GM12874 (cell line): ENCODE measurements around the gene SHB.

Experiments used
- TF ChIP-seq, protein P1 (sequence below): IDR thresholded peaks from 2 replicates; pipeline ENCODE4 v1.5.1; 2011; ENCODE audit warnings: low read depth, mild to moderate bottlenecking, control low read depth, low read length, moderate library complexity; ENCODE audit not compliant: insufficient read depth

Gene SHB

GRCh38 chr9:38043931-38044623 is 24.9 kb downstream of the SHB start:
- TF ChIP-seq, protein P1, sequence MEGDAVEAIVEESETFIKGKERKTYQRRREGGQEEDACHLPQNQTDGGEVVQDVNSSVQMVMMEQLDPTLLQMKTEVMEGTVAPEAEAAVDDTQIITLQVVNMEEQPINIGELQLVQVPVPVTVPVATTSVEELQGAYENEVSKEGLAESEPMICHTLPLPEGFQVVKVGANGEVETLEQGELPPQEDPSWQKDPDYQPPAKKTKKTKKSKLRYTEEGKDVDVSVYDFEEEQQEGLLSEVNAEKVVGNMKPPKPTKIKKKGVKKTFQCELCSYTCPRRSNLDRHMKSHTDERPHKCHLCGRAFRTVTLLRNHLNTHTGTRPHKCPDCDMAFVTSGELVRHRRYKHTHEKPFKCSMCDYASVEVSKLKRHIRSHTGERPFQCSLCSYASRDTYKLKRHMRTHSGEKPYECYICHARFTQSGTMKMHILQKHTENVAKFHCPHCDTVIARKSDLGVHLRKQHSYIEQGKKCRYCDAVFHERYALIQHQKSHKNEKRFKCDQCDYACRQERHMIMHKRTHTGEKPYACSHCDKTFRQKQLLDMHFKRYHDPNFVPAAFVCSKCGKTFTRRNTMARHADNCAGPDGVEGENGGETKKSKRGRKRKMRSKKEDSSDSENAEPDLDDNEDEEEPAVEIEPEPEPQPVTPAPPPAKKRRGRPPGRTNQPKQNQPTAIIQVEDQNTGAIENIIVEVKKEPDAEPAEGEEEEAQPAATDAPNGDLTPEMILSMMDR, result no peak

- TF ChIP-seq, protein P1, result no peak
Observed at GRCh38 chr9:38042626-38043357, 26.2 kb downstream of the SHB start.

DNA sequence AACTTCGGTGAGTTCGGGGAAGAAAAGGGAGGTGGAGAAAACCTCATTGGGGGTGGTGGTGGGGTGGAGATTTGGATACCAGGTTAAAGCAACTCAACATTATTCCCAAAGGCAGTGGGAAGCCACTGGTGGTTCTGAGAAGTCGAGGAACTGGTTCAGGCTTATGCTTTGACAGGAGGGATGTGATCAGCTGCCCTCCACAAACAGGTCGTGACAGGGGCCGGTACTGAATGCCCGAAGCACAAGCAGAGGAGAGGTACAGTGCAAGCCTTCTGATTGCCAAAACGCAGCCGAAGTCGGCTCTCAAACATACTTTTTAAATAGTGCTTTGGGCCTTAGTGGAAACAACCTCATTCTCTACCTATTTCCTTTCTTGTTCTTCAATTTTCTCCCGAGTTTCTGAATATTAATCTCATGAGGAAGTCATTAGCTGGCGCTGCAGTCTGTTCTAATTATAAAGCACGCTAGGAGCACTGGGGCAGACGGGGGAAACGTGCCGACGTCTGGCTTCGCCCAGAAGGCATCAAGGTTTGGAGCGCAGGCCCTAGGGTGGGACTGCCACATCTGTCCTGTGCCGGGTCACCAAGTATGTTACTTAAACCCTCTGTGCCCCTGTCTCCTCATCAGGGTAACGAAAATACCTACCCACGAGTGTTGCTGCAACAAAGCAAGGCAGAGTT is 27.3 kb downstream of the SHB start:
- TF ChIP-seq, protein P1, result no peak

GRCh38 chr9:38039907-38040682 is 28.9 kb downstream of the SHB start:
- TF ChIP-seq, protein P1, result no peak

DNA sequence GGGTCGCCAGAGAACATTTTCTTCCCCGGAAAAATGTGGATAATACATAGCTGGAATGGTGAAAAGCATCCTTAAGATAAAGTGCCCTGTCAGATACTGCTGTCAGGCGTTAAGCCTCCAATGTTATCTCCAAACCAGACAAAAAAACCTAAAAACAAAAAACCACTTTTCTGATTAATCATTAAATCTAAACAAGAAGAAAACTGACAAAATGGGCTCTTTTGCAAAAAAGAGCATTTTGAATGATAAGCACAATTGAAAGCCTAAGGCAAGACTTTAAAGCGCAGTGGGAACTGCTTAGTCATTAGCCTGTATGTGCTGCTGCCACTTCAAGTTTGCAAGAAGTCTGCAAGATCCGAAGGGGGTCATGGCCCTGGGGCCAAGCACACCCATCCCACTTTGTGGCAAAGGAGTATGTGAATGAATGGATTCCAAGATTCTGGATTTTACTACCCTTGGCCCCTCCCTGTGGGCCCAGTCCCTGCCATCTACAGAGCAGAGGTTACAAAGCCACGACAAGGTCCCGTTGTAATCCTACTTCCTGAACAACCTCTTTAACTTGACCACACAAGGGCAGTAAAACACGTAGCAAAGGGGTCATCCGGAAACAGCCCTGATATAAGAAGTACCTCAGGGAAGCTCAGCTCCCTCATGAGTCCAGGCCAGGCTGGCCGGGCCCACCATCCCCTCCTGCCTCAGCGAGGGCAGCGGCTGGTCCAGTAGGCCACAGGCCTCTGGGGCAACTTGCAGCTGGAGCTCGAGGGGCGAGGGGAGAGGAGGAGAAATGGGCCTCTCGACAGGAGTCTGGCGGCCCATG is 29.7 kb downstream of the SHB start:
- TF ChIP-seq, protein P1, result no peak

GRCh38 chr9:38038307-38039089 is 30.5 kb downstream of the SHB start:
- TF ChIP-seq, protein P1, result no peak
